ENCODE data around the gene TMF1. TPM values are rescaled to one million over a fixed set of nuclear protein-coding genes. Genes with fewer than 3 reads are reported as not detected.

The TMF1 gene
- total RNA-seq, 1 donor from 2014 or later, result 46.8 TPM

GRCh38 chr3:69016901-69017300, 35.2 kb downstream of the TMF1 start:
- intact Hi-C loops (cut with micrococcal nuclease), result no loop called here

GRCh38 chr3:69016102-69016501, 36.0 kb downstream of the TMF1 start:
- intact Hi-C loops (cut with micrococcal nuclease), result no loop called here

- intact Hi-C loops (cut with micrococcal nuclease), result no loop called here
These were observed 38.0 kb downstream of the TMF1 start for GRCh38 chr3:69014022-69014580.

DNA sequence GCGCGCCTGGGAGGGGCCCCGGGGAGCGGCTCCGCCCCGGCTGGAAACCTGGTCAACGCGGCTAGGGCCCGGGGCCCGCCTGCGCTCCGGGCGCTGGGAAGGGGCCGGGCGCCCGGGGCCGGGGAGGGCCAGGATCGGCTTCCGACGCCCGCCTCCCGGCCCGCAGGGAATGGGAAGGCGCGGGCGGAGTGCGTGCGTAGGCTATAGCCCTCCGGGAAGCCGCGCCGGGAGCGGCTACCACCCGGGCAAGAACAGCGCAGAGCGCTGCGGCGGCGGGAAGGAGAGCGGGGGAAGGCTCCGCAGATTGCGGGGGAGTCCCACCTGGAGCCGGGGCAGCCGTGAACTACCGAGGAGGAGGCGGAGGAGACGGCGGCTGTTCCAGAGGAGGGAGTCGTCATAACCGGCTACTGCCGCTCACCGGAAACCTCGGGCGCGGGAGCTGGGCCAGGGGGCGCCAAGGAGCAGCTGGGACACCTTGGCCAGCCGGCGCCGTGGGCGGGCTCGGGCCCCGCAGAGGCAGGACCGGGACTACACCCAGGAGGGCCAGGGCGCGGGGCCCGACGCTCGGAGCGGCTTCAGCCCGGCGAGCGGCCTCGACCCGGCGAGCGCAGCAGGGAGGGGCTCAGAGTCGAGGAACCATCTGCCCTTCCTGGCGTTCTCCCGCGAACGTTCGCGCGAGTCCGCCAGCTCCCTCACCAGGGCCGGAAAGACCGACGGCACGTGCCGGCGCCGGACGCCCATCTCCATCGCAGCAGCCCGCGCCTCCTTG, 38.7 kb downstream of the TMF1 start, which contains the start of gene EOGT:
EOGT (minus strand) TSS at position 432 of the 769 bp plus-strand sequence. CDS start 3,838 bp downstream, outside the sequence.
- intact Hi-C loops (cut with micrococcal nuclease), result loop anchor here (1.0 kb wide), 3 partner anchors 39 to 293 kb away; partner anchors contain the start of genes ARL6IP5 and TMF1

DNA sequence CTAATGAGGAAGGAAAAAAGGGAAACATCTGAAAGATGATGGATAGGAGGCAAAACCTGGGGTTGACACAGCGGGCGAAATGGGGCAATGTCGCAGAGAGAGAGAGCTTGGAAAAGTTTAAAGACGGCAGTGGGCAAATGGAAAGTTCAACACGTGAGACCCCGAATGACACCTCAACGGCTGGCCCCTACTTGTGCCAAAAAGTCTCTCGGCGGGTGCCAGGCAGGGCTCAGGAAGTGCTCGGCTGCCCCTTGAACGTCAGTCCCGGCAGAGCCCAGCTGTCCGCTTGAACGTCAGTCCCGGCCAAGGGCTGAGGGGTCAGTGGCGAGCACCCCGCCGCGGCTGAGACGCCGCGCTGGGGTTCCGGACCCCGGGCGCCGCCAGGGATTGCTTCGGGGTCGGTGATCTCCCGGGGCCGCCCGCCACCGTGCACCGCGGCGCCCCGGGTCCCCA, 39.3 kb downstream of the TMF1 start:
- intact Hi-C loops (cut with micrococcal nuclease), result loop anchor here (1.0 kb wide), 3 partner anchors 39 to 293 kb away; partner anchors contain the start of genes ARL6IP5 and TMF1

GRCh38 chr3:69012100-69012799, 39.9 kb downstream of the TMF1 start:
- intact Hi-C loops (cut with micrococcal nuclease), result no loop called here

DNA sequence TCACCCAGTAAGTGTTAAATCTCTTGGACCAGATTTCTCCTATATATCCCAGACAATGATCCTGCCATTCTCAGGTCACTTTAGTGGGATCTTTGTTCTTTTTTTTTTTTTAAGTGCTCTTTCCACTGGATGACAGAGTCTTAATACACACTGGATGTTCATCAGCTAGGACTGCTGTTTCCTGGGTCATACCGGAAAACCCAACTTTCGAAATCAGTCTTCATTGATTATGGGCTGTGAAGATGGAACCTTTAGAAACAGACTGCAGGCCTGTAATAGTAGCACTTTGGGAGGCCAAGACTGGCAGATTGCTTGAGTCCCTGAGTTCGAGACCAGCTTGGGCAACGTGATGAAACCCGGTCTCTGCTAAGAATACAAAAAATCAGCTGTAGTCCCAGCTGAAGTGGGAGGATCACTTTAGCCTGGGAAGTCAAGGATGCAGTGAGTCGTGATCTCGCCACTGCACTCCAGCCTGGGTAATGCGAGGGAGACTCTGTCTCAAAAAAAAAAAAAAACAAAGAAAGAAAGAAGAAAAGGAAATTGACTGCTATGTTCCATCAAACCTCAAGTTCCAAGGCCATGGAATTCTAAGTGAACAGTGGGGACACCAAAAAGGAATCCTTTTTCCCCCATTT, 40.9 kb downstream of the TMF1 start:
- intact Hi-C loops (cut with micrococcal nuclease), result no loop called here

DNA sequence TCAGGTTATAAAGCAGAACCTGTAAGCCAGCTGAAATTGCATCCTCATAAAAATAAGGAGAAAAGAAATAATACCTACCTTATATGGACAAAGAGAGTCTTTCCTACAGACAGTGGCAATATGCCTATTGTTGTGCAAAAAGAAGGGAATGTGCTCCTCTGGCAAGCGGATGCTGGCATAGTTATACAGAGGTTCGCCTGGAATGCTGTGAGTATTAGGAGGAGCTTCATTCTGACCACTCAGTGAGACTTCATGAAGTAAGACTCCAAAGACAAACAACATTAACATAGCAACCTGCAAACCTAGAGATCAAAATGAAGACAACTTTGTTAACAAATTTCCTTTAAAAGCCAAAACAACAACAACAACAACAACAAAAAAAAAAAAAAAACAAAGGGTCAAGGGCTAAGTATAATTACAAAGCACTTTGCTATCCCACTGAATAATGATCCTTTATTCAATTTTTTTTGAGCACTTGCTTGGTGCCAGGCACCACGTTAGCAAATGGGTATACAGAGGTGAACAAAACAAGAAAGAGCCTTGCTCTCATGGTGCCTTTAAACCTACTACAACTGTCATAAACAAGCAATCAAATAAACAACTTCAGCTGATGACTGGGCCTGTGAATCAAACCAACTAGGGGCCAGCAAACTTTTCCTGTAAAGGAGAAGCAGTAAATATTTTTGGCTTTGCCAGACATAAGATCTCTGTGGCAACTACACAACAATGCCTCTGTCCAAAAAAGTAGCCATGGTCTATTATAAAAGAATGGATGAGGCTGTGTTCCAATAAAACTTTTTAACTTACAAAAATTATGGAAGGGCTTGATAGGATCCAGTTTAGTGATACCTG, 42.3 kb downstream of the TMF1 start:
- intact Hi-C loops (cut with micrococcal nuclease), result no loop called here

DNA sequence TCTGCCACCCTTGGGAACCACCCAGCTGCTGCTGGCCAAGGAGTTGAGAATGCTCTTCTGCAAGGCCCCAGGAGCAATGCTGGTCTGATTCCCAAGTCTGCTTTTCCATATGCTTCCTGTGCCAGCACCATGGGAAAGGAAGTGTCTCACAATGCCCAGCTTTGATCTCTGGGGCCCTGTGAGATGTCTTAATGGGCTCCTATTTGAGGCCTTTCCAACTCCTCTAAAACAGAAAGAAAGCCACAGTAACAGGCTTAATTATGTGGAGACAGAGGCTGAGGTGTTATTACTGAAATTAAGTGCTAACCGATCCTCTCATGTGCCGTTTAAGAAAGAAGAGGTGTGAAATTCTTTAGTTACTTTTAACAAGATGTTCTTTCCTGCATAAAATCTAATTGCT, 43.2 kb downstream of the TMF1 start:
- intact Hi-C loops (cut with micrococcal nuclease), result no loop called here

DNA sequence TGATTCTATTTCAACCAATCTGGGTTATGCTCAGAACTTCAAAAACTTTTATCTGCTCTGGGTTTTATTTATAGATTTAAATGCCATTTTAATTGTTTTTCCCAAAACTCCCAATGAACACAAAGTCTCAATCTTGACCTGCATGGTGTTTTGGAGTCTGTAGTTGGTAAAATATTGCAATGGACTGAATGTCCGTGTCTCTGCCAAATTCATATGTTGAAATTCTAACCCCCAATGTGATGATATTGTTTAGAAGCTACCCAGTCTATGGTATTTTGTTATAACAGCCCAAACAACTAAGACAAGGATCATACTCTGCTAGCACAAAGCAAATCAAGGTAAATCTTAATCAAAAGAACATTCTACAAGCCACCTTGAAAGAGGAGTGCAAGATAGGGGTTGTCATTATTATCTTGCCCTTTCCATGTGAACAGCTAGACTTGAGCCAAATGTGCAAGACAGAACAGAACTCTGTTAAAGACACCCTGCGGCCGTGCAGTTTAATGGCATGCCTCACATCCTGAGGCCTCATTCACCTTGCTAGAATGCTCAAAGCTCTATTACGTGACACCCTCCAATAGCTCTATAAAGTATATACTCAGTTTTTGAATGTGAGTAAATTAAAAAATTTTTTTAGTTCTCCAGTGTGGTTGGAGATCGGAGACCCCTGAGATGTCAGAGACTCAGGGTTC, 46.2 kb downstream of the TMF1 start:
- intact Hi-C loops (cut with micrococcal nuclease), result no loop called here

DNA sequence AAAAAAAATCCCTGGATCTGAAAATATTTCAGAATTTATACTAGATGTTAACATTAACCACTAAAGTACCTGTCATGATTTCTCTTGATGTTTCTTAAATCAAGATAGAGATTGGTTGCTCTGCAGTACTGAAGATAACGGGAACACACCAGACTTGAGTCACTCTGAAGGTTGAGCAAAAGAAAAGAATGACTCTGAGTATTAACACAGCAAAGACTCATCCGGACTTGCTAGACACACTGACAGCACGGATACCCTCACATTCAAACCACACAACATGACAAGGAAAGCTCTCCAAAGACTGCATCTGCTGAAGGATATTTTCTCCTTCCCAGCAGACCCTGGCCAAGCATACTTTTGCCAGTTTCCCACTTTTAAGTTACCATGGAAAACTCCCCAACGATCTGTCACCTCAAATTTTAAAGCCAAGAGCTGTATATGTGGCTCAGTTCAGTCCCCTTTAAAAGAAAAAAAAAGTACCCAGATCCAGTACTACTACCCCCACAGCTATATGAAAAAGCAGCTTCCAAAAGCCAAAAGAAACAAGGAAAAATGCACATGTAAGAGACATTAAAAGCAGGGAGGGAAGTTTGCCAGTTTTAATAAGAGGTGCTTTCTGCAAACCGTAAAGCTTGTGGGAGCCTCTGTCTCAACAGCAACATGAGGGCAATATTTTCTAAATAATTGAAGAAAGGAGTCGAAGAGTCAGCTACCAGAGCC, 46.9 kb downstream of the TMF1 start:
- intact Hi-C loops (cut with micrococcal nuclease), result no loop called here

- intact Hi-C loops (cut with micrococcal nuclease), result no loop called here
These were observed 48.0 kb downstream of the TMF1 start for GRCh38 chr3:69004138-69004537.

- intact Hi-C loops (cut with micrococcal nuclease), result no loop called here
These were observed 52.5 kb downstream of the TMF1 start for GRCh38 chr3:68999605-69000004.

GRCh38 chr3:68999158-68999557, 53.0 kb downstream of the TMF1 start:
- intact Hi-C loops (cut with micrococcal nuclease), result no loop called here

DNA sequence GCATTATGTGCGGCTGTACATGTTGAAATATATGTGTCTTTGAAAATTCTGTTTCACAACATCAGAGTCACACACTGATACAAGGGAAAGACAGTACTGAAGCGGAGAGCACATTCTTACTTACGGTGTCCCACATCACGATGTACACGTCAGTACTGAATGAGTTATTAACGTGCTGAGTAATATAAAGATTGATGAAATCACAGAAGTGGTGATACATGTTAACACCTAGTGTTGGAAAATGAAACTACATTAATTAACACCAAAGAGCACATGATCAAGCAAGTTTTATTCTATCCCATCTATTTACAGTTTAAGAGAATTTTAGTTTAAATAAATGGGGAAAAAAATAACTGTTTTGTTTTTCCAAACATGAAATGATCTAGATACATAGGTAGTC, 54.2 kb downstream of the TMF1 start:
- intact Hi-C loops (cut with micrococcal nuclease), result no loop called here

DNA sequence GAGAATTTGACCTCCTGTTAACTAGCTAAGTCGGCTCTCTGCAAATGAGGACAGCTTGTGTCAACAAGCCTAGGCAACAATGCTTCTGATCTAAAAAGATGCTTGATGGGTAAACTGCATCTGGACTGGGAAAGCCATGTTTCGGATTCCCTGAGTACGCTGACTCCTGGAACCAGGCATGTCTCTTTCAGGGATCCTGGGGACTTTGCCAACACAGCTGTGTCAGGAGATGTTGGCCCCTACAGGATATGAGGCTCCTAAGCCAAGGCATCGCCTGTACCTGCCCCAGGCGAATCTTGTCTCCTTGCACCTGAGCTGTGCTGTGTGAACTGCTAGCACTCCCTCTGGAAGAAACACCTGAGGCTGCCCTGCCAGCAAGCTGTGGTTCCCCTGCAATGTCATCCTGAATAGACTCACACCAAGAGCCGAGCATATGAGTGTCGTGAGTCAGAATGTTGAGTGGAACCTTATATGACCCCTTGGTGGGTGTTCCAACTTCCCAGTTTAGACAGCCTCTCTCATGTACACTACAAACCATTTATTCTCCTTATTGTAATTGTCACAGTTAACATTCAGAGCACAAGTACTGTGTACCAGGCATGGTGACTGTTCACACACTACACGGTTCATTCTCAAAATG, 55.7 kb downstream of the TMF1 start:
- intact Hi-C loops (cut with micrococcal nuclease), result no loop called here

- intact Hi-C loops (cut with micrococcal nuclease), result no loop called here
These were observed 63.4 kb downstream of the TMF1 start for GRCh38 chr3:68988740-68989139.

- intact Hi-C loops (cut with micrococcal nuclease), result no loop called here
These were observed 64.8 kb downstream of the TMF1 start for GRCh38 chr3:68987322-68987721.
